Epithelial cell of proximal tubule (primary cell): ENCODE results near the gene PTH1R. TPM values are rescaled to one million over a fixed set of nuclear protein-coding genes. Genes with fewer than 3 reads are reported as not detected.
A peak's percentile ranks its signal among the peaks of the same experiment; 100 is the strongest.

Experiments used
- DNase-seq: peaks from one replicate; pipeline ENCODE4 v3.0.0-alpha.2; 2011; ENCODE audit warnings: low read depth
- H3K4me3 ChIP-seq: 2 replicates; pipeline ENCODE4 v1.5.1; 2011; ENCODE audit warnings: low read depth, mild to moderate bottlenecking, low read length
- total RNA-seq: library from RNA; depleted of rRNA; stranded (reverse); fragments of >200 nt; gene quantifications from 2 replicates; pipeline ENCODE4 v1.2.3, GENCODE V29; 2015
- TF ChIP-seq, protein P1 (sequence below): conservative IDR thresholded peaks from 2 replicates; pipeline ENCODE4 v1.5.1; 2012; ENCODE audit warnings: low read depth, mild to moderate bottlenecking, low read length

PTH1R gene
- total RNA-seq, 1 donor from 2014 or later, result 11.5 TPM

DNA sequence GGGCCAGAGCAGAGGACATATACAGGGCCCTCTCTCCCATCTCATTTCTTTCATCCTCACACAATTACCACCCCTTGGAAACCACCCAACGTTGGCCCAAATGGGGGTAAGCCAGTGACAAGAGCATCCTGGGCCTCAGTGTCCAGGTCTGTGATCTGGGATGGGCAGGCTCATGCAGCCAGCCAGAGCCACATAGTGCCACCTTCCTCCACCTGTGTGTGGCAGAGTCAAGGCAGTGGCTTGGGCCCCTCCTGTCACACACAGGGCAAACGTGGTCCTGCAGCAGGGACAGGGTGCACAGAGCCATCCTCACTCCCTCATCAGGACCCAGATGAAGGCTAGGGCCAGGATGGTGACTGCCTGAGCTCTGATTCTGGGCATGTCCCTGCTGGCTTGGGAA lies 12.0 kb upstream of the PTH1R start:
- no peak overlapping the region for H3K4me3 ChIP-seq
- TF ChIP-seq, protein P1, sequence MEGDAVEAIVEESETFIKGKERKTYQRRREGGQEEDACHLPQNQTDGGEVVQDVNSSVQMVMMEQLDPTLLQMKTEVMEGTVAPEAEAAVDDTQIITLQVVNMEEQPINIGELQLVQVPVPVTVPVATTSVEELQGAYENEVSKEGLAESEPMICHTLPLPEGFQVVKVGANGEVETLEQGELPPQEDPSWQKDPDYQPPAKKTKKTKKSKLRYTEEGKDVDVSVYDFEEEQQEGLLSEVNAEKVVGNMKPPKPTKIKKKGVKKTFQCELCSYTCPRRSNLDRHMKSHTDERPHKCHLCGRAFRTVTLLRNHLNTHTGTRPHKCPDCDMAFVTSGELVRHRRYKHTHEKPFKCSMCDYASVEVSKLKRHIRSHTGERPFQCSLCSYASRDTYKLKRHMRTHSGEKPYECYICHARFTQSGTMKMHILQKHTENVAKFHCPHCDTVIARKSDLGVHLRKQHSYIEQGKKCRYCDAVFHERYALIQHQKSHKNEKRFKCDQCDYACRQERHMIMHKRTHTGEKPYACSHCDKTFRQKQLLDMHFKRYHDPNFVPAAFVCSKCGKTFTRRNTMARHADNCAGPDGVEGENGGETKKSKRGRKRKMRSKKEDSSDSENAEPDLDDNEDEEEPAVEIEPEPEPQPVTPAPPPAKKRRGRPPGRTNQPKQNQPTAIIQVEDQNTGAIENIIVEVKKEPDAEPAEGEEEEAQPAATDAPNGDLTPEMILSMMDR, result no peak
- no peak for DNase-seq

DNA sequence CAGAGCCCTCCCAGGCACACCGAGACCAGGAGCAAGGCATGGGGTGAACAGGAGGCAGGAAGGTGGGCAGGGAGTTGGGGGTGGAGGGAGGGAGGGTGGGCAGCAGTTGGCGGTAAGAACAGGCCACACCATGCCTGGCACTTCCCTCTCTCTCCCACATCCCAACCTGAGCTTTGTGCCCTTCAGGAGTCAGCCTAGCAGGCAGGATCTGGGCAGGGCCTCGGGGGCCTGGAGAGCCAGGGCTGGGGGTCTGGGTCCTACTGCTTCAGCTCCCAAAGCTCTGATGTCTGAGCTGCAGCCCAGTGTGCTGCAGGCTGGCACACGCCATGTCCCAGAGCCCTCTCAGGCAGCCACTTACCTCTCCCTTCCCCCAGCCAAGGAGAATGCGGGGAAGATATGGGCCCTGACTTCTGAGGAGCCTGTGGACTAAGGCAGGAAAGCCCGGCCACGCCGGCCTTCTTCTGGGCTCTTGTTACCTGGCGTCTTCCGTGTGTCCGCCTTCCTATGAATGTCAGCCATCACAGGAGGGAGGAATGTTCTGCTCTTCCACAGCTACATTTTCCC lies 11.4 kb upstream of the PTH1R start:
- TF ChIP-seq, protein P1, result no peak
- no peak overlapping the region for H3K4me3 ChIP-seq
- DNase-seq, result no peak

DNA sequence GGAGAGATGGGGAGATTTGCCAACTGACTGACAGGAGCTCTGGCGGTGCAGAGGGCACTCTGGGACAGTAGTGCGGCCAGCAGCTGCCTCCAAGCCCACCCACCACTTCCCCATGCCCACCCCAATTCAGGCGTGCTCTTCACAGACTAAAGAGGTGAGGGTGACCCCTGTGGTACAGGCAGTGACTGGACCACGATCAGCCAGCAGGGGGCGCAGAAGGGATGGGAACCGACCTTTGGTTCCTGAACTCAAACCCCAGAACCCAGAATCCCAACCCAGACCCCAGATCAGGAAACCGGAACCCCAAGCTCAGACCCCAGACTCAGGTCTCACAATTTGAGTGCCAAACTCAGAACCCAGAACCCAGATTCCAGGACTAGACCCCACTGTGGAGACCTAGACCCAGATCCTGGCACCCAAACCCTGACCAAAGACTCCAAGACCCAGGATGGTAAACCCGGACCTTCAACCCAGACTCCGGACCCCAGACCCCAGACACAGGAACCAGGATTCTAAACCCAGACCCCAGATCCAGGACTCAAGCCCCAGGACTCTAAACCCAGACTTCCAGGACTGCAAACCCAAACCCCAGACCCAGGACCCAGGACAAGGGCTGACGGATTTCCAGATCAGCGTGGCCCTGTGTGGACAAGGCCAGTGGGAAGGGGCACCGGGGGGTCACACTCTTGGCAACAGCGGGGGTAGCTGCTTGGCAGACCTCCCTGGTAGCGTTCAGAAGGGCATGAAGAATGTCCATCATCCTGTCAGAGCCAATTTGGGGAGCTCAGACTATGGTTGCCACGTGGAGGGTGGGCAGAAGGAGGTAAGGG lies 10.6 kb upstream of the PTH1R start:
- no peak overlapping the region for H3K4me3 ChIP-seq
- no peak for DNase-seq
- TF ChIP-seq, protein P1, result peak; percentile 93

DNA sequence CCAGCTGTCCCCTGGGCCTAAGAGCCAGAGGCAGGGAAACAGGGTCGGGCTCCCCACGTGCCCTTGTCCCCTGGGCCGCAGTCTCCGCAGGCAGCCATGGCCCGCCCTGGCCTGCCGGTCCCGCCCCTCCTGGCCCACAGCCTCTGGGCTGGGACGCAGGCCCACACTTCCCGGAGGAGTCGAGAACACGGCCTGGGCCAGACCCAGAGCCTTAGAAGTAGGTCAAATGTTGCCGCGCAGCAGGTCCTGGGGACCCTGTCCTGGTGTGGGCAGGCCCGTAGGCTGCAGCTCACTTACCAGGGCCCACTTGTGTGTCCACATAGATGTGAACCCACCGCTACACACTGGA lies 10.0 kb upstream of the PTH1R start:
- H3K4me3 ChIP-seq, result no peak overlapping the region
- DNase-seq, result no peak
- TF ChIP-seq, protein P1, result no peak

DNA sequence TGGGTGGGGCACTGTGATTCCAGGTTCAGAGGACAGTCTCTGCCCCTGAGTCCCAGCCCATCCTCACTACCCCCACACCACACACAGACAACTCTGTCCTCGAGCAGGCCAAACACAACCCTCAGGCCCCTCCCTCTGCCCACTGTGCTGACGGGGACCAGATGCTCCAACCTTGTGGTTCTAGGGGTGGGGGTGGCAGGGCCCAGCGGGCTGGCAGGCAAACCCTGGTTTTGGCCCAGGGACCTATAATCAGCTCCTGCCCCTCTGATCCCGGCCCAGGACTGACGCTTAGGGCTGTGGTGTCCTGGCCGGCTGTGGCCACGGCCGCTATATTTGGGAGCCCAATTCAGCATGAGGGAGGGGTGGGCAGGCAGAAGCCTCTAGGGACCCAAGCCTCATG lies 9.2 kb upstream of the PTH1R start:
- TF ChIP-seq, protein P1, result no peak
- DNase-seq, result no peak
- no peak overlapping the region for H3K4me3 ChIP-seq

DNA sequence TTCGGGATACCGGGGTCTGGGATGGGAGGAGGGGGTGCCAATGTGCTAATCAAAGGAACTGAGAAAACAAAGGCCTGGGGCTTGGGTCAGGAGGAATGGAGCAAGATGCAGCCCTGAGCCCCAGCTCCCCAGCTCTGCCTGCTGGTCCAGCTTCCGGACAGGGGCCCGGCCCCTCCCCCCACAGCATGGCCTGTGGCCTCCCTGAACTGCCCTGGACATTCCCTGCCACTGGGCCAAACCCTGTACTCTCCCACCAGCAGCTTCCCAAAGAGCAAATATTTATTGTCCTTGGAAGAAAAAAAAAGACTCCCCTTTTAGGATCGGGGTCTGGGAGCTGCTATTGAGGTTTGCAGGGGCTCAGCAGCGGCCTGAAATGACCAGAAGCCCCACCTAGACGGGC lies 8.6 kb upstream of the PTH1R start:
- no peak for DNase-seq
- H3K4me3 ChIP-seq, result no peak overlapping the region
- TF ChIP-seq, protein P1, result no peak

DNA sequence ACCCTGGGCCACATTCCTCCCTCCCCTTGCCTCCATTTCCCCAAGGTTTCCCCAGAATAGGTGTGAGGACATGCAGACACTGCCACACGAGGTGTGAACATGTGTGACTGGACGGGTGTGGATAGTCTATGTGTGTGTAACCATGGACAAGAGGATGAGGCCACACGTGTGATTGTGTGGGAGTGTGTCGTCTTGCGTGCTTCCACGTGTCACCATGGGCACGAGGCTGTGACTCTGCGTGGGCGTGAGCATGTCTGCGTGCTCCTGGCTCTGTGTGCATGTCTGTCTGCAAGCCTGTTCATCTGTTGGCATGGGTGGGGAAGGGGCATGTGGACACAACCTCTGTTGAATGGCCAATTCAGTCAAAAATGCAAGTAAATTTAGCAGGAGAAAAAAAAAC lies 8.1 kb upstream of the PTH1R start:
- TF ChIP-seq, protein P1, result no peak
- DNase-seq, result no peak
- no peak overlapping the region for H3K4me3 ChIP-seq
